RWPE1 (cell line): ENCODE results near the gene CASP3.
"Not testable (repeated sequence)": the region's sequence is repeated elsewhere in the genome, so short reads cannot be mapped to it uniquely, and the experiment has no call there.

Experiments used
- CTCF ChIA-PET: fragments of 350-600 bp; sonication (Branson Sonifier 250); formaldehyde crosslinking; extraction: SDS; loops from one replicate; lab custom pipeline; 2021; lab: Yijun Ruan, JAX
- POLR2A ChIA-PET: fragments of 400-600 bp; formaldehyde crosslinking; extraction: SDS; loops from one replicate; lab custom pipeline; 2020; ENCODE audit warnings: antibody characterized with exemption; ENCODE audit not compliant: low non-redundant PET; lab: Yijun Ruan, JAX
- DNase-seq: peaks from one replicate; pipeline ENCODE4 v3.0.0; 2012; ENCODE audit warnings: low spot score
- H3K27ac ChIP-seq: fragments of 450-650 bp; 2 replicates; pipeline ENCODE4 v1.5.1; 2017
- CTCF ChIP-seq: fragments of 450-650 bp; conservative IDR thresholded peaks from 2 replicates; pipeline ENCODE4 v1.5.1; 2017; ENCODE audit warnings: low read depth, mild to moderate bottlenecking

Gene CASP3

GRCh38 chr4:184655889-184656869, 6.9 kb upstream of the CASP3 start:
- ChIA-PET POLR2A (no interaction called here), CTCF (no interaction called here)
- TF ChIP-seq CTCF = no peak
- DNase-seq = no peak
- H3K27ac ChIP-seq = no peak overlapping the region

GRCh38 chr4:184653650-184654049, 4.4 kb upstream of the CASP3 start:
- CTCF ChIA-PET = interaction anchor here (0.5 kb wide), 1 partner anchor 76 kb away, joined by 3 read pairs; no protein-coding TSS in a partner anchor
- TF ChIP-seq CTCF = no peak
- POLR2A ChIA-PET = interaction anchor here (1.0 kb wide), 1 partner anchor 80 kb away, joined by 3 read pairs; the partner anchor contains the start of gene CENPU
- DNase-seq = no peak
- no peak overlapping the region for H3K27ac ChIP-seq

- DNase-seq, POLR2A ChIA-PET, CTCF ChIA-PET, H3K27ac ChIP-seq: not testable (repeated sequence)
Measured at GRCh38 chr4:184652681-184653080, 3.4 kb upstream of the CASP3 start.

- H3K27ac ChIP-seq = no peak overlapping the region
- POLR2A ChIA-PET = no interaction called here
- no peak for DNase-seq
- CTCF ChIA-PET = no interaction called here
- no peak for TF ChIP-seq CTCF
Measured at GRCh38 chr4:184651899-184652298, 2.7 kb upstream of the CASP3 start.

GRCh38 chr4:184649971-184650855, 966 bp upstream of the CASP3 start:
- H3K27ac ChIP-seq = peak overlapping the region; percentile 95
- ChIA-PET POLR2A (interaction anchor here (0.6 to 0.7 kb wide), 2 partner anchors 12 to 74 kb away, joined by 6 to 7 read pairs; no protein-coding TSS in a partner anchor), CTCF (interaction anchor here (0.5 to 0.6 kb wide), 3 partner anchors 18 to 886 kb away, joined by 3 to 6 read pairs (median 5); no protein-coding TSS in a partner anchor)
- DNase-seq = no peak
- TF ChIP-seq CTCF = no peak

GRCh38 chr4:184648313-184649025, 778 bp downstream of the CASP3 start:
- peak overlapping the region; percentile 95 for H3K27ac ChIP-seq
- ChIA-PET POLR2A (interaction anchor here (1.7 kb wide), 1 partner anchor 111 kb away, joined by 3 read pairs; no protein-coding TSS in a partner anchor), CTCF (no interaction called here)
- TF ChIP-seq CTCF = no peak
- DNase-seq = peak; percentile 30
